Epithelial cell of alveolus of lung (primary cell): ENCODE results near the gene MEDAG. TPM values are rescaled to one million over a fixed set of nuclear protein-coding genes. Genes with fewer than 3 reads are reported as not detected.

Experiments
- total RNA-seq: library from RNA; depleted of rRNA; stranded (reverse); fragments of >200 nt; gene quantifications from 2 replicates; pipeline ENCODE4 v1.2.1, GENCODE V29; 2015

Gene MEDAG
- total RNA-seq, result 13.1 and 13.6 TPM in 2 replicates

GRCh38 chr13:30905932-30906383, at the start of gene MEDAG:
MEDAG (plus strand) TSS chr13:30906271; CDS start chr13:30906516, 245 bp downstream.

GRCh38 chr13:30932481-30933353, 26.6 kb downstream of the MEDAG start, which contains the start of gene TEX26:
TEX26 (plus strand) TSS chr13:30932656; CDS start chr13:30932716, 60 bp downstream.

Other genes starting within 250 kb of the MEDAG start
- 0.64 and 12.2 TPM in 2 replicates for gene ALOX5AP, start 170.7 kb upstream of the MEDAG start, total RNA-seq
- gene TEX26, start 26.4 kb downstream of the MEDAG start, total RNA-seq, result 0.56 TPM in 1 of 2 replicates, not detected in the other